H1 (cell line): ENCODE data around the gene METTL9.
A peak's percentile ranks its signal among the peaks of the same experiment; 100 is the strongest.

Source experiments
- CTCF ChIP-seq, 3 experiments: IDR thresholded peaks; 1 replicate in 2 of 3; 2 replicates in 1 of 3; pipeline versions ENCODE4 v1.5.1 to v1.6.1; 2011; ENCODE audit warnings: low read length in 3 of 3, mild to moderate bottlenecking in 3 of 3, inconsistent platforms in 2 of 3, low read depth in 1 of 3, moderate library complexity in 1 of 3; ENCODE audit not compliant: insufficient read depth in 1 of 3; ENCODE audit errors: control extremely low read depth in 1 of 3
- EP300 ChIP-seq, 2 experiments: IDR thresholded peaks; 1 replicate in 1 of 2; 2 replicates in 1 of 2; pipeline ENCODE4 v1.6.1; 2011 to 2012; ENCODE audit warnings: low read depth in 2 of 2, low read length in 2 of 2, mild to moderate bottlenecking in 2 of 2, borderline replicate concordance in 1 of 2, inconsistent platforms in 1 of 2, moderate library complexity in 1 of 2
- GABPA ChIP-seq: IDR thresholded peaks from 2 replicates; pipeline ENCODE4 v1.6.1; 2011; ENCODE audit warnings: mild to moderate bottlenecking, low read length, moderate library complexity, borderline replicate concordance; ENCODE audit not compliant: insufficient read depth
- NANOG ChIP-seq: IDR thresholded peaks from 2 replicates; pipeline ENCODE4 v1.6.1; 2011; ENCODE audit warnings: low read length, low read depth, mild to moderate bottlenecking, inconsistent platforms; ENCODE audit not compliant: insufficient read depth, poor library complexity, severe bottlenecking
- POLR2A ChIP-seq, 2 experiments: IDR thresholded peaks; 1 replicate in 1 of 2; 2 replicates in 1 of 2; pipeline ENCODE4 v1.6.1; 2011; ENCODE audit warnings: low read depth in 2 of 2, low read length in 2 of 2, mild to moderate bottlenecking in 2 of 2; ENCODE audit errors: control extremely low read depth in 1 of 2
- RAD21 ChIP-seq, 2 experiments: IDR thresholded peaks in 1 of 2; conservative IDR thresholded peaks in 1 of 2; 2 replicates each; pipeline ENCODE4 v1.6.1; 2011; ENCODE audit warnings: low read depth in 2 of 2, low read length in 2 of 2, improper control_type of control experiment in 1 of 2, inconsistent platforms in 1 of 2, mild to moderate bottlenecking in 1 of 2, moderate library complexity in 1 of 2
- RBBP5 ChIP-seq: IDR thresholded peaks from 2 replicates; pipeline ENCODE4 v1.7.1; 2012; ENCODE audit warnings: low read depth, mild to moderate bottlenecking, inconsistent platforms, low read length, moderate library complexity, borderline replicate concordance
- SIN3A ChIP-seq, 2 experiments: IDR thresholded peaks in 1 of 2; conservative IDR thresholded peaks in 1 of 2; 2 replicates each; pipeline ENCODE4 v1.6.1; 2011 to 2012; ENCODE audit warnings: low read length in 2 of 2, improper control_type of control experiment in 1 of 2, low read depth in 1 of 2, mild to moderate bottlenecking in 1 of 2
- SP1 ChIP-seq: IDR thresholded peaks from 2 replicates; pipeline ENCODE4 v1.6.1; 2011; ENCODE audit warnings: low read depth, low read length
- SP4 ChIP-seq: IDR thresholded peaks from 2 replicates; pipeline ENCODE4 v1.6.1; 2012; ENCODE audit warnings: low read length, inconsistent platforms

GRCh38 chr16:21685034-21685455 is 85.7 kb downstream of the METTL9 start:
- TF ChIP-seq SP4 (no peak), RAD21 (IDR thresholded peaks at IDR 0.05 in 1 of 2, conservative IDR thresholded peaks at IDR 0.05 in 1 of 2; ENCODE audit: low read depth in 2 of 2, low read length in 2 of 2) (no peak), SP1 (no peak), SIN3A (conservative IDR thresholded peaks at IDR 0.05 in 1 of 2, IDR thresholded peaks at IDR 0.05 in 1 of 2; ENCODE audit: low read depth in 1 of 2, low read length in 2 of 2) (peak; percentile 64 to 76; a peak in 1 of 4 replicates), RBBP5 (no peak), CTCF (IDR thresholded peaks at IDR 0.05; ENCODE audit: control extremely low read depth in 1 of 3, insufficient read depth in 1 of 3, low read depth in 1 of 3, low read length in 3 of 3) (no peak), GABPA (no peak), NANOG (no peak), EP300 (IDR thresholded peaks at IDR 0.05; ENCODE audit: borderline replicate concordance in 1 of 2, low read depth in 2 of 2, low read length in 2 of 2) (no peak), POLR2A (IDR thresholded peaks at IDR 0.05; ENCODE audit: control extremely low read depth in 1 of 2, low read depth in 2 of 2, low read length in 2 of 2) (no peak)
